ENCODE data around the gene SLC15A3. TPM values are rescaled to one million over a fixed set of nuclear protein-coding genes. Genes with fewer than 3 reads are reported as not detected.

SLC15A3 gene
- total RNA-seq, 1 experiment from 2014 or later: 5.5 TPM

DNA sequence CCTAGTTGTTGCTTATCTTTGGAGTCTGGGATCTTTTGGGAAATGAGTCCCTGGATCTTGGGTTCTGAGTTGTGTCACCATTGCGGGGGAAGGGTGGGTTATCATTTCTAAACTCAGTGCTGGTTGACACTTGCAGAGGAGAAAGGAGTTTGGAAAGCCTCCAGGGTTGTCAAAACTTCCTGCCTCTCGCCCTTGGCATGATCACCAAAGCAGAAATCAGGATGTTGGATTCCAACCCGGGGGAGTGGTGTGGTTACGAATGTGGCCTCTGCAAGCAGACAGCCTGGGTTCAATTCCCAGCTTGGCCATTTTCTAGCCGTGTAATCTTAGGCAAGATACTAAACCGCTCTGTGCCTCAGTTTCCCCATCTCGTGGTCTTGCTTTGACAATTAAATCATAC, 43.8 kb upstream of the SLC15A3 start:
- no peak for TF ChIP-seq EZH2 (IDR thresholded peaks at IDR 0.05; ENCODE audit: low read depth)
- TF ChIP-seq, protein P1, sequence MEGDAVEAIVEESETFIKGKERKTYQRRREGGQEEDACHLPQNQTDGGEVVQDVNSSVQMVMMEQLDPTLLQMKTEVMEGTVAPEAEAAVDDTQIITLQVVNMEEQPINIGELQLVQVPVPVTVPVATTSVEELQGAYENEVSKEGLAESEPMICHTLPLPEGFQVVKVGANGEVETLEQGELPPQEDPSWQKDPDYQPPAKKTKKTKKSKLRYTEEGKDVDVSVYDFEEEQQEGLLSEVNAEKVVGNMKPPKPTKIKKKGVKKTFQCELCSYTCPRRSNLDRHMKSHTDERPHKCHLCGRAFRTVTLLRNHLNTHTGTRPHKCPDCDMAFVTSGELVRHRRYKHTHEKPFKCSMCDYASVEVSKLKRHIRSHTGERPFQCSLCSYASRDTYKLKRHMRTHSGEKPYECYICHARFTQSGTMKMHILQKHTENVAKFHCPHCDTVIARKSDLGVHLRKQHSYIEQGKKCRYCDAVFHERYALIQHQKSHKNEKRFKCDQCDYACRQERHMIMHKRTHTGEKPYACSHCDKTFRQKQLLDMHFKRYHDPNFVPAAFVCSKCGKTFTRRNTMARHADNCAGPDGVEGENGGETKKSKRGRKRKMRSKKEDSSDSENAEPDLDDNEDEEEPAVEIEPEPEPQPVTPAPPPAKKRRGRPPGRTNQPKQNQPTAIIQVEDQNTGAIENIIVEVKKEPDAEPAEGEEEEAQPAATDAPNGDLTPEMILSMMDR (conservative IDR thresholded peaks at IDR 0.05): no peak
- Histone ChIP-seq H3K4me2 (no peak overlapping the region), H3K9me3 (ENCODE audit: insufficient read depth, low read depth) (no peaks in the 10 kb centered on the region), H3K79me2 (ENCODE audit: low read depth) (no peaks in the 10 kb centered on the region), H3K27me3 (ENCODE audit: insufficient read depth, low read depth) (peaks cover 5% of the 10 kb centered on the region; the same call in 1 of the 2 replicates), H3K4me1 (replicated peaks; ENCODE audit: insufficient read depth) (no peaks in the 10 kb centered on the region), H3K27ac (no peak overlapping the region), H3K36me3 (ENCODE audit: low read depth) (no peaks in the 10 kb centered on the region), H3K4me3 (no peak overlapping the region), H3F3A (ENCODE audit: insufficient read depth, low read depth) (no peaks in the 10 kb centered on the region), H2AFZ (no peak overlapping the region), H4K20me1 (ENCODE audit: insufficient read depth) (no peaks in the 10 kb centered on the region), H3K9me2 (ENCODE audit: insufficient read depth) (no peaks in the 10 kb centered on the region; the same call in 1 of the 2 replicates)
- ChIA-PET CTCF (no interaction called here), POLR2A (ENCODE audit: unreplicated experiment) (interaction anchor here (0.6 to 0.7 kb wide), 2 partner anchors 69 to 183 kb away, joined by 3 to 7 read pairs; no protein-coding TSS in a partner anchor)
- intact Hi-C loops (cut with micrococcal nuclease; ENCODE audit: unreplicated experiment): no loop called here
- no peak for DNase-seq
- BruUV-seq (replicated peaks): no TSS peak

DNA sequence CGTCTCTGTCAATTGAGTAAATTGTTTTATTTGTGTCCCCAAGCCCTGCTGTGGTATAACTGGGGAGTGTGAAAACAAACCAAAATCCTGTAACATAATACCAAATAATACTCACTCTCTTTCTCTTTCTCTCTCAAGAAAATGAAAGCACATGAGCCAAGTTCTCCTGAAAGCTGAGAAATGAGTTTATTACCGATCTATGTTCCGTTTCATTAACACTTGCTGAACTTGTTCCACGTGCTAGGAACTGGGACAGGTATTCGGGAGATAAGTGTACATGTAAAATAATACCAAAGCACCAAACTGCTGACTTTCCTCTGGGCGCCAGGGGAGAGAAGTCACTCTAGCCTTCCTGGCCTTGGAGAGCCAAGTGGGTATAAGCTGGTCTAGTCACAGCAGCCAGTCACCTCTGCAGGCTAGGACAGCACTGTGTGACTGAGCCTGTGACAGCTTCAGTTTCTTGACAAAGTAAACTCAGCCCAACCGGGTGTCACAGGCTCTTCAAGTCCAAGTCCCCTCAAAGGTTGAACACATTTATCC, 42.6 kb upstream of the SLC15A3 start:
- no peaks in the 10 kb centered on the region for H3K9me3 ChIP-seq (ENCODE audit: insufficient read depth, low read depth)
- no peak overlapping the region for H3K4me3 ChIP-seq
- BruUV-seq (replicated peaks): no TSS peak
- ChIA-PET CTCF (no interaction called here), POLR2A (ENCODE audit: unreplicated experiment) (no interaction called here)
- no peaks in the 10 kb centered on the region for H3K79me2 ChIP-seq (ENCODE audit: low read depth)
- no peaks in the 10 kb centered on the region for H3F3A ChIP-seq (ENCODE audit: insufficient read depth, low read depth)
- TF ChIP-seq, protein P1 (conservative IDR thresholded peaks at IDR 0.05): no peak
- no peak for TF ChIP-seq EZH2 (IDR thresholded peaks at IDR 0.05; ENCODE audit: low read depth)
- no peaks in the 10 kb centered on the region for H4K20me1 ChIP-seq (ENCODE audit: insufficient read depth)
- no peak overlapping the region for H3K4me2 ChIP-seq
- no peak overlapping the region for H3K27ac ChIP-seq
- no peaks in the 10 kb centered on the region; the same call in 1 of the 2 replicates for H3K9me2 ChIP-seq (ENCODE audit: insufficient read depth)
- no peaks in the 10 kb centered on the region for H3K36me3 ChIP-seq (ENCODE audit: low read depth)
- no peaks in the 10 kb centered on the region for H3K27me3 ChIP-seq (ENCODE audit: insufficient read depth, low read depth)
- DNase-seq: no peak
- H3K4me1 ChIP-seq (replicated peaks; ENCODE audit: insufficient read depth): no peaks in the 10 kb centered on the region
- intact Hi-C loops (cut with micrococcal nuclease; ENCODE audit: unreplicated experiment): no loop called here
- H2AFZ ChIP-seq: no peak overlapping the region

DNA sequence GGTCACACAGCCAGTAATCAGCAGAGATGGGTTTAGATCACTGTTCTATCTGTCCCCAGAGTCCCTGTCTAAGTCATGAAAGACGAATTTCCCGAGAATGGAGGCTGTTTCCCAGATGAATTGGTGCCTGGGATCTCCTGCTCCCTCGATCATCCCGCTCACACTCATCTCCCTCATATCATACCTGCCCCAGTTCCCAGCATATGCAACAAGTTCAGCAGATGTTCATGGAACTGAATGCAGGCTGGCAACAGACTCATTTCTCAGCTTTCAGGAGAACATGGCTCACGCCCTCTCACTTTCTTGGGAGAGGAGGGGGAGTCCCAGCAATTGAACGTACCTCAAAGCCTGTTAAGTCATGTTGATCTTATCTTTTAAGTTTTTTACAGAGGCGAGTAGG, 41.6 kb upstream of the SLC15A3 start:
- Histone ChIP-seq H3K9me2 (ENCODE audit: insufficient read depth) (no peaks in the 10 kb centered on the region; the same call in 1 of the 2 replicates), H3K4me1 (replicated peaks; ENCODE audit: insufficient read depth) (no peaks in the 10 kb centered on the region), H3K27ac (no peak overlapping the region), H3K36me3 (ENCODE audit: low read depth) (no peaks in the 10 kb centered on the region), H3F3A (ENCODE audit: insufficient read depth, low read depth) (no peaks in the 10 kb centered on the region), H3K4me2 (no peak overlapping the region), H4K20me1 (ENCODE audit: insufficient read depth) (no peaks in the 10 kb centered on the region), H3K4me3 (no peak overlapping the region), H2AFZ (no peak overlapping the region), H3K79me2 (ENCODE audit: low read depth) (no peaks in the 10 kb centered on the region), H3K27me3 (ENCODE audit: insufficient read depth, low read depth) (0 out of 2 replicates have a peak, but pooled peaks cover 2% of the 10 kb centered on the region), H3K9me3 (ENCODE audit: insufficient read depth, low read depth) (no peaks in the 10 kb centered on the region)
- intact Hi-C loops (cut with micrococcal nuclease; ENCODE audit: unreplicated experiment): no loop called here
- DNase-seq: no peak
- no TSS peak for BruUV-seq (replicated peaks)
- CTCF ChIA-PET: no interaction called here
- POLR2A ChIA-PET (ENCODE audit: unreplicated experiment): no interaction called here
- no peak for TF ChIP-seq EZH2 (IDR thresholded peaks at IDR 0.05; ENCODE audit: low read depth)
- TF ChIP-seq, protein P1 (conservative IDR thresholded peaks at IDR 0.05): no peak

Data from PC-9 (cell line).